Body of pancreas (tissue), 4 donors: Measurements from ENCODE around the gene SERPINE1. TPM values are rescaled to one million over a fixed set of nuclear protein-coding genes. Genes with fewer than 3 reads are reported as not detected.
A peak's percentile ranks its signal among the peaks of the same experiment; 100 is the strongest.
"Not testable (repeated sequence)": the region's sequence is repeated elsewhere in the genome, so short reads cannot be mapped to it uniquely, and the experiment has no call there.

Experiments
- ATAC-seq: fragments of 150-250 bp; one replicate; pipeline ENCODE4 v1.9.1; 2016
- DNase-seq, 4 donors: peaks; one replicate each; pipeline ENCODE4 v3.0.0-alpha.2; 2019
- H3K27ac ChIP-seq, 4 donors: fragments of 200-600 bp; sonication (generic); 1 replicate in 3 of 4; 2 replicates in 1 of 4; pipeline versions ENCODE4 v1.5.1 to v1.6.1; 2016 to 2019; ENCODE audit warnings: mild to moderate bottlenecking in 1 of 4, mixed read lengths in 1 of 4, moderate library complexity in 1 of 4
- H3K27me3 ChIP-seq, 2 donors: fragments of 200-600 bp; sonication (generic); one replicate each; pipeline ENCODE4 v1.6.0; 2016; ENCODE audit warnings: mild to moderate bottlenecking in 1 of 2
- H3K36me3 ChIP-seq, 2 donors: fragments of 200-600 bp; sonication (generic); replicated peaks in 1 of 2; 2 replicates each; pipeline ENCODE4 v1.5.1; 2016; ENCODE audit warnings: low read depth in 2 of 2; ENCODE audit not compliant: insufficient read depth in 1 of 2
- H3K4me1 ChIP-seq: fragments of 200-600 bp; sonication (generic); one replicate; pipeline ENCODE4 v1.6.0; 2016
- H3K4me3 ChIP-seq, 2 donors: fragments of 200-600 bp; sonication (generic); 1 replicate in 1 of 2; 2 replicates in 1 of 2; pipeline ENCODE4 v1.5.1; 2016 to 2019
- H3K9me3 ChIP-seq, 3 donors: fragments of 200-600 bp; sonication (generic); 1 replicate in 2 of 3; 2 replicates in 1 of 3; pipeline ENCODE4 v1.5.1; 2016
- POLR2A ChIP-seq, 3 donors: fragments of 450-650 bp; IDR thresholded peaks; one replicate each; pipeline ENCODE4 v1.6.1; 2016; ENCODE audit warnings: antibody characterized with exemption in 3 of 3, mild to moderate bottlenecking in 2 of 3
- WGBS, 2 donors: methylation state at CpG; one replicate each; pipeline ENCODE4 v1.1.5; 2017; 5-methylcytosine and 5-hydroxymethylcytosine counted together
- intact Hi-C: fragments of 100-400 bp; cut with DNase I; formaldehyde crosslinking; loops from one replicate; pipeline ENCODE4 v1.15.1; 2023
- total RNA-seq, 2 donors: library from RNA; depleted of rRNA; stranded (reverse); fragments of >200 nt; gene quantifications; one replicate each; pipeline ENCODE4 v1.1.0, GENCODE V29; 2016
- TF ChIP-seq, protein P1 (sequence below), 7 experiments: fragments of 450-650 bp in 4 of 7; fragments of 200-600 bp in 3 of 7; sonication (generic) in 3 of 7; IDR thresholded peaks; one replicate each; pipeline ENCODE4 v1.5.1; 2016 to 2019; ENCODE audit warnings: antibody characterized with exemption in 7 of 7

SERPINE1 gene
- total RNA-seq, 2 donors from 2014 or later, result 20.2 to 36.3 TPM

DNA sequence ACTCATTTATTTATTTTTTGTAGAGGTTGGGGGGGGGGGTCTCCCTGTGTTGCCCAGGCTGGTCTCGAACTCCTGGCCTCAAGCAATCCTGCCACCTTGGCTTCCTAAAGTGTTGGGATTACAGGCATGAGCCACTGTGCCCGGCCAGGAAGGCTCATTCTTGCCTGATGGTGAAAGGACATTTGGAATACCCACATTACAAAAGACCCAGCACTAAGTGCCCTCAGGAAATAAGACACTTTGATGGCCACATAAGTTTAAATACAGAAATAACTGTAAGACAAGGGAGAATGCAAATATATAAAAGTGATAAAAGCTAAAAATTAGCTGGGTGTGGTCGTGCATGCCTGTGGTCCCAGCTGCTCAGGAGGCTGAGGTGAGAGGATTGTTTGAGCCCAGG is 8.0 kb upstream of the SERPINE1 start:
- TF ChIP-seq, protein P1, sequence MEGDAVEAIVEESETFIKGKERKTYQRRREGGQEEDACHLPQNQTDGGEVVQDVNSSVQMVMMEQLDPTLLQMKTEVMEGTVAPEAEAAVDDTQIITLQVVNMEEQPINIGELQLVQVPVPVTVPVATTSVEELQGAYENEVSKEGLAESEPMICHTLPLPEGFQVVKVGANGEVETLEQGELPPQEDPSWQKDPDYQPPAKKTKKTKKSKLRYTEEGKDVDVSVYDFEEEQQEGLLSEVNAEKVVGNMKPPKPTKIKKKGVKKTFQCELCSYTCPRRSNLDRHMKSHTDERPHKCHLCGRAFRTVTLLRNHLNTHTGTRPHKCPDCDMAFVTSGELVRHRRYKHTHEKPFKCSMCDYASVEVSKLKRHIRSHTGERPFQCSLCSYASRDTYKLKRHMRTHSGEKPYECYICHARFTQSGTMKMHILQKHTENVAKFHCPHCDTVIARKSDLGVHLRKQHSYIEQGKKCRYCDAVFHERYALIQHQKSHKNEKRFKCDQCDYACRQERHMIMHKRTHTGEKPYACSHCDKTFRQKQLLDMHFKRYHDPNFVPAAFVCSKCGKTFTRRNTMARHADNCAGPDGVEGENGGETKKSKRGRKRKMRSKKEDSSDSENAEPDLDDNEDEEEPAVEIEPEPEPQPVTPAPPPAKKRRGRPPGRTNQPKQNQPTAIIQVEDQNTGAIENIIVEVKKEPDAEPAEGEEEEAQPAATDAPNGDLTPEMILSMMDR (IDR thresholded peaks at IDR 0.05), result no peak
- TF ChIP-seq POLR2A (IDR thresholded peaks at IDR 0.05), result no peak
- no peak overlapping the region for H3K4me3 ChIP-seq
- no peaks in the 10 kb centered on the region for H3K4me1 ChIP-seq
- DNase-seq, result no peak
- no peaks in the 10 kb centered on the region for H3K36me3 ChIP-seq
- H3K27ac ChIP-seq, result no peak overlapping the region
- H3K27me3 ChIP-seq, result peaks cover 0 to 10% of the 10 kb centered on the region in 2 donors
- no peak for ATAC-seq
- H3K9me3 ChIP-seq, result no peaks in the 10 kb centered on the region
- intact Hi-C loops, result no loop called here
- 52 to 67% methylated on average over 3 of the region's 3 CpGs for WGBS, 2 donors

DNA sequence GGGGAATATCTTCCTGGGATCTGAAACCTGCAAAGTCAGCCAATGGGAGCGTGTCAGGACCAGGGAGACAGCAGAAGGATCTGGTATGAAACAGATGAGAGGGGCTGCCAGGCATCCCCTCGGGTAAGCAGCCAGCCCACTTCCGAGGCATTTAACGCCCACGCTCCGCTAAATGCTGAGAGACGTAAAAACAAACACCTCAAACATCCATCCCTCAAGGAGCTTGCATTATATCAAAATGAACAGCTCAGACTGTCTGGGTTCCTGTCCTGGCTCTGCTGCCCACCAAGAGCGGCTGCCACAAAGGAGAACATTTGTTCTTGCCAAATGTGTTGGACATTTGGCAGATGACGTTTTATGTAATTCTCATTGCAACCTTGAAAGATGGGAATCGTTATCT is 7.0 kb upstream of the SERPINE1 start:
- Histone ChIP-seq H3K9me3 (no peaks in the 10 kb centered on the region), H3K36me3 (no peaks in the 10 kb centered on the region), H3K4me3 (no peak overlapping the region), H3K27me3 (peaks cover 0 to 10% of the 10 kb centered on the region in 2 donors), H3K27ac (no peak overlapping the region), H3K4me1 (no peaks in the 10 kb centered on the region)
- TF ChIP-seq POLR2A (IDR thresholded peaks at IDR 0.05), result no peak
- TF ChIP-seq, protein P1 (IDR thresholded peaks at IDR 0.05), result no peak
- ATAC-seq, result no peak
- WGBS, 2 donors, result 44 to 57% methylated on average over 9 to 10 of the region's 10 CpGs
- intact Hi-C loops, result no loop called here
- no peak for DNase-seq

DNA sequence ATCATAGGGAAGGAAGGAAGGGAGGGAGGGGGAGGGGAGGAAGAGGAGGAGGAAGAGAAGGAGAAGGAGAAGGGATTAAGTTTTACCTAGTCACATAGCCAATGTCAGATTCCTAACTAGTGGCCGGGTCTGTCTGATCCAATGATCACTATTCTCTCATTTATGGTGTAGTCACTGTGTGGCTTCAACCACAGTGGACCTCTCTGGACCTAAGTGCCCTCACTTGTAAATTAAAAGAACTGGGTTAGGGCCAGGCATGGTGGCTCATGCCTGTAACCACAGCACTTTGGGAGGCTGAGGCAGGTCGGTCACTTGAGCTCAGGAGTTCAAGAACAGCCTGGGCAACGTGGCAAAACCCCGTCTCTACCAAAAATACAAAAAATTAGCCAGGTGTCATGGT is 6.6 kb upstream of the SERPINE1 start:
- Histone ChIP-seq H3K4me3 (no peak overlapping the region), H3K9me3 (no peaks in the 10 kb centered on the region), H3K27me3 (peaks cover 0 to 13% of the 10 kb centered on the region in 2 donors), H3K4me1 (no peaks in the 10 kb centered on the region), H3K27ac (no peak overlapping the region), H3K36me3 (no peaks in the 10 kb centered on the region)
- intact Hi-C loops, result no loop called here
- no peak for TF ChIP-seq POLR2A (IDR thresholded peaks at IDR 0.05)
- TF ChIP-seq, protein P1 (IDR thresholded peaks at IDR 0.05), result no peak
- no peak for DNase-seq
- 65 to 72% methylated on average over 1 to 4 of the region's 4 CpGs for WGBS, 2 donors
- ATAC-seq, result no peak

DNA sequence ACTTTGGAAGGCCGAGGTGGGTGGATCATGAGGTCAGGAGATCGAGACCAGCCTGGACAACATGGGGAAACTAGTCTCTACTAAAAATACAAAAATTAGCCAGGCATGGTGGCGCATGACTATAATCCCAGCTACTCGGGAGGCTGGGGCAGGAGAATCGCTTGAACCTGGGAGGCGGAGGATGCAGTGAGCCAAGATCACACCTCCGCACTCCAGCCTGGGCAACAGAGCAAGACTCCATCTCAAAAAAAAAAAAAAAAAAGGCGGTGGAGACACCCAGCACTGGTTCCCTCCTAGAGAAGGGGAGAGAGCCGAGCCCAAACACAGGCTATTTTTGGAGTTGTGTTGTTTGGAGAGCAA is 5.3 kb upstream of the SERPINE1 start:
- ATAC-seq, H3K9me3 ChIP-seq, H3K4me3 ChIP-seq, DNase-seq, H3K36me3 ChIP-seq, H3K4me1 ChIP-seq, intact Hi-C loops: not testable (repeated sequence)
- H3K27ac ChIP-seq, result peak overlapping the region in 3 of 4 donors; percentile 47 to 59 (median 54)
- peaks cover 0 to 13% of the 10 kb centered on the region in 2 donors for H3K27me3 ChIP-seq
- 59 to 71% methylated on average over 8 to 9 of the region's 9 CpGs for WGBS, 2 donors

DNA sequence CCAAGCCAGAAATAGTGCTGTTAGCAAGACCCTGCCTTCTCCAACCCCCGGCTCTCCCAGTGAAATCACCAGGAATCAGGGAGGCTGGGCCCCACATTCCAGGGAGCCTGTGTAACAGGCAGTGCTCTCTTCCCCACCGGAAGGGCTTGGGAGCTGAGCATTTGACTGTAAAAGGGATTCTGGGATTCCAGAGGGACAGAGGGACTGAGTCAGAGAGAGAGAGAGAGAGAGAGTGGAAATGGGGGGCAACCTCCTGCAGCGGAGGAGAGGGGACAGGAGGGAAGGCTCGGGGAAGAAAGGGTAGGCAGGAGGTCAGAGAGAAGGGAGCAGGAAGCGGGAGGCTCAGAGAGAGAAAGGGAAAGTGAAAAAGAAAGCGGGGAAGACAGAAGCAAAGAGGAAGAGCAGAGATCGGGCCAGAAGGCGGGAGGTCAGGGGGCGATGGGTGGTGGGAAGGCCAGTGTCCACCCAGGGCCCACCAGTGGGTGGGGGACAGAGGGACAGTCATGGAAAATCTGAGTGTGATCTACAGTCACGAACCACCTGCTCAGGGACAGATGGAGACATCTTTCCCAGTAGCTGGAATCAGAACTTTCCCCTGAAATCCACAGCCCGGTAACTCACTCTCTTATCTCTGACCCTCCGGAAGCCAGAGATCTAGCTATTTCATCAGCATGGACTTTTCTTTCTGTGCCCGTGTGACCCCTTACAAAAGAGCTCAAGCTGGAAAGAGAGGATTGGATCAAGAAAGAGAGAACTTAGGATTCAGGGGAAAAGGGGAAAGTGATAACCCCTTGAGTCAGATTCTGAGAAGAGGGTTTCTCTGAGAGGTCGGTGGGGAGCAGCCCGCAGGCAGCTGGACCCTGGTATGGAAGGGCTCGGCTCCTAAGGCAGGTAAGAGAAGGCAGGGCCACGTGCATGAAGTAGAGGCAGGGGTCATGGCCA is 4.6 kb upstream of the SERPINE1 start:
- WGBS, 2 donors, result 23 to 27% methylated on average over 17 of the region's 17 CpGs
- Histone ChIP-seq H3K9me3 (no peaks in the 10 kb centered on the region), H3K27ac (peak overlapping the region in 3 of 4 donors; percentile 47 to 59 (median 54)), H3K27me3 (peaks cover 0 to 13% of the 10 kb centered on the region in 2 donors), H3K36me3 (no peaks in the 10 kb centered on the region), H3K4me1 (peaks cover 14% of the 10 kb centered on the region), H3K4me3 (no peak overlapping the region)
- intact Hi-C loops, result no loop called here
- ATAC-seq (peak; percentile 50), DNase-seq (peak; percentile 39 to 69 (median 50))
- peak in 2 of 3 donors; percentile 36 to 42 for TF ChIP-seq POLR2A (IDR thresholded peaks at IDR 0.05)
- TF ChIP-seq, protein P1 (IDR thresholded peaks at IDR 0.05), result no peak
